LNCAP (cell line): ENCODE data around the gene TMOD1.

ENCODE experiments used
- TF ChIP-seq, protein P1 (sequence below): fragments of 450-650 bp; IDR thresholded peaks from 2 replicates; pipeline ENCODE4 v1.5.1; 2017; ENCODE audit warnings: mild to moderate bottlenecking

Gene TMOD1

DNA sequence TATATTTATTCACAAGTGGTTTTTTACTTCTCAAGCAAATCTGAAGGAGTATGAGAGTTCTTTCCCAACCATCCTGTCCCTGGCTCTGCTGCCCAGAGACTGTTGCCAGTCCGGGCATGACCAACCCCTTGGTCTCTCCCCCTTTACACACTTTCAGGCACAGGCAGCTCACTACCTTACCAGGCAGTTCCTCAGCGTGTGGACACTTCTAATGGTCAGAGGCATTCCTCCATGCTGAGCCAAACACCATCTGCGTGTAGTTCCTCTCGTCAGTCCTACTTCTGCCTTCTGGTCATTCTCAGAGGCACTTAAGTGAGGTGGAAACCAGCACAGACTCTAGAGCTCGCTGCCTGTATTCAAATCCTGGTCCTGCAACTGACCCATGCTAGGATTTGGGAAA, 75.6 kb downstream of the TMOD1 start:
- TF ChIP-seq, protein P1, sequence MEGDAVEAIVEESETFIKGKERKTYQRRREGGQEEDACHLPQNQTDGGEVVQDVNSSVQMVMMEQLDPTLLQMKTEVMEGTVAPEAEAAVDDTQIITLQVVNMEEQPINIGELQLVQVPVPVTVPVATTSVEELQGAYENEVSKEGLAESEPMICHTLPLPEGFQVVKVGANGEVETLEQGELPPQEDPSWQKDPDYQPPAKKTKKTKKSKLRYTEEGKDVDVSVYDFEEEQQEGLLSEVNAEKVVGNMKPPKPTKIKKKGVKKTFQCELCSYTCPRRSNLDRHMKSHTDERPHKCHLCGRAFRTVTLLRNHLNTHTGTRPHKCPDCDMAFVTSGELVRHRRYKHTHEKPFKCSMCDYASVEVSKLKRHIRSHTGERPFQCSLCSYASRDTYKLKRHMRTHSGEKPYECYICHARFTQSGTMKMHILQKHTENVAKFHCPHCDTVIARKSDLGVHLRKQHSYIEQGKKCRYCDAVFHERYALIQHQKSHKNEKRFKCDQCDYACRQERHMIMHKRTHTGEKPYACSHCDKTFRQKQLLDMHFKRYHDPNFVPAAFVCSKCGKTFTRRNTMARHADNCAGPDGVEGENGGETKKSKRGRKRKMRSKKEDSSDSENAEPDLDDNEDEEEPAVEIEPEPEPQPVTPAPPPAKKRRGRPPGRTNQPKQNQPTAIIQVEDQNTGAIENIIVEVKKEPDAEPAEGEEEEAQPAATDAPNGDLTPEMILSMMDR: no peak

DNA sequence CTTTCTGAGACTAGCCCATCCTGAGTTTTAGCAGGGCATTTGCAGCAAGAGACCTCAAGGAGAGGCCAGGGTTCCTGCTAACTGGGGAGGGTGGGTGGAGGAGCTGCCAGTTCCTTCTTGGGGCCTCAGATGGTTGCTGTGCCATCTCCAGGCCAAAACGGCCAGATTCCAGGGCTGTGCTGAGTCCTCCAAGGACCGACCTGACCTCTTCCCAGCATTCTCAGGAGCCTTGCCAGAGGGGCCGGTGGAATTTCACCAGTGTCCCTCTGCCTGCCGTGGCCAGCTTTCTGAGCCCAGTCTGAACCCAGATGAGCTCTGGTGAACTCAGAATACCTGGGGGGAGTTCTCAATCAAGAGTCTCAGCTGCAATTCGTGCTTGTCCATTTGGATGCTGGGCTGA, 77.4 kb downstream of the TMOD1 start:
- TF ChIP-seq, protein P1: no peak

DNA sequence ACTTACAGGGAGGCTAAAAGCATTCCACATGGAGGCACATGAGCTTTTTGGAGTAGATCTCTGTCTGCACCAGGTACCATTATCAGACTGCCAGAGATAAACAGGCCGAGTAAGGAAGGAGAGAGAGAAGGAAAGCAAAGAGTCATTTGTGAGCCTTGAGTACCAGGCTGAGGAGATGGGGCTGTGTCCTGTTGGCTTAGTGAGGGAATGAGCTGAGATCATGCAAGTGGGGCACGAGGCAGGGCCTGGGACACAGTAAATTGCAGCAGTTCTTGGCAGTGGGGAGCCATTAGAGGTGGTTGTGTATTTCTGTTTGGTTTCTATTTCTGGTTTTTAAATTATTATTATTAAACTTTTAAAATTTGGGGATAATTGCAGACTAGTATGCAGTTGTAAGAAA, 78.4 kb downstream of the TMOD1 start:
- TF ChIP-seq, protein P1: no peak

DNA sequence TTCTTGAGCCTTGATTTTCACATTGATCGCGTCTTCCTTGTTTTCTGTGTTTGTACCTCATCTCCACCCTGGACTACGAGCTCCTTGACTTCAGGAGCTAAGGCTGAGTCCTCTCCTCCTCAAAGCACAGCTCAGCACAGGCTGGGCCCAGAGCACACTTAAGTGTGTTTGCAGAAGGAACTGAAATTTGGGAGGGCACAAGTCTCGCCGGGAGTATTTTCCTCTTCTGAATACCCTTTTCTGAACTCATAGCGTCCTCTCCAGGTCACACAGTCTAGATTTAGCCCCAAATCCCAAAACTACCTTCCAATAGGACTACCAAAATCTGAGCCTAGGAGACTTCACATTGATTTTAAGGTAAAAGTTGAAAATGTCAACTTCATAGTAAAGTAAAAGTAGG, 90.1 kb downstream of the TMOD1 start:
- TF ChIP-seq, protein P1: no peak

DNA sequence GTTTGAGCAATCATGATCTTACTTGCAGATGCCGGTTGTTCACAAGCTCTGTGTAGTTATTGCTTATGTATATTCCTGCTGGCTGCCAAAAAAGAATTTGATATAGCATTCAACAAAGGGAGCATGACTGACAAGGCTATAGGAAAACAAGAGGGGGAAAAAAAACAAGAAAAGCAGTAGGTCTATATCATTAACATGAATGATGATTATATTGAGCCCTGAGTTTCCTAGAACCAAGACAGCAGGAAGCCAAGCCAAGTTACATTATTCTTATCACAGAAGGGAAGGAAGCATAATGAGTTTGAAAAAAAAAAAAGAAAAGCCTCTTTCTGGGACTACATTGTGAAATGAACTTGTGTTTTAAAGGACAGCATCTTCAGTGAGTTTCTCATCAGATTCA, 90.7 kb downstream of the TMOD1 start:
- TF ChIP-seq, protein P1: no peak

DNA sequence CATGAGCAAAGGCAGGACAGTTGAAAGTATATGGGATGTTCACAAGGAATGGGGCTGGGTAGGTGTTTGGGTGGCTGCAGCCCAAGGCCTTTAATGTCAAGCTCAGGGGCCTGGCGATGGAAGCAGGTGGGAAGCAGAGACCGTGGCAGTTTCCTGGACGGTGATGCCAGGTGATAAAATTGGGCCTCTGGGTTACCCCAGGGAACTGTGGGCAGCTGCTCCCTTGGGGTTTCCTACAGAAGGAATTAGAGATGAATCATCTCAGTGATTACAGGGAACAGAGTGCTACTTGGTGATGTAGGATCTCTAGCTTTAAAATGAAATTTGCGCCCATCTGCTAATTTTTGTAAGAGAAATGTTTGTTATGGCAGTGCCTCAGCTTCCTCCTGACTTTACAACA, 92.5 kb downstream of the TMOD1 start:
- TF ChIP-seq, protein P1: no peak

DNA sequence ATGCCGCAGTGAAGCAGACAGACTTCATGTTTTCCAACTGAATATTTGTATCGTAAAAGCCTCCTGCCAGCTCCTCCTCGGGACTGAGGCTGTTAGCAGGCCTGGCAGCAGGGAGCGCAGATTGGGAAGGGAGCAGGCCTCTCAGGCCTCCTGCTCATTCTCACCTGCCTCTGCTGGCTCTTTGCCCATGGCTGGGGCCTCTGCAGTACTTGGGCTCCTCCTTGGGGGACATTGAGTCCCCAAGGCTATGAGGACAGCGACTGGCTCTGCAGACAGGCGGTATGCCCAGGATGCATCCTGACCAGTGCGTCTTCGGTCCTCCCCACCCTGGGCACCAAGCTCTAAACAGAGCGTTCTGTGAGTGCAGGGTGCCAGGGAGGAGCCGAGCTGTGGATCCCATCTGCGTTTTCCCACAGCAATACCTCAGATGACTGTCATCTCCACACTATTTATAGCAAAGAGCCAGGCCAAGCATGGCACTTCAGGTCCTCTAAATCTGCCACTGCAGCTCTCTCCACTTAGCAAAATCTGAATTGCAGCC, 93.0 kb downstream of the TMOD1 start:
- TF ChIP-seq, protein P1: no peak

DNA sequence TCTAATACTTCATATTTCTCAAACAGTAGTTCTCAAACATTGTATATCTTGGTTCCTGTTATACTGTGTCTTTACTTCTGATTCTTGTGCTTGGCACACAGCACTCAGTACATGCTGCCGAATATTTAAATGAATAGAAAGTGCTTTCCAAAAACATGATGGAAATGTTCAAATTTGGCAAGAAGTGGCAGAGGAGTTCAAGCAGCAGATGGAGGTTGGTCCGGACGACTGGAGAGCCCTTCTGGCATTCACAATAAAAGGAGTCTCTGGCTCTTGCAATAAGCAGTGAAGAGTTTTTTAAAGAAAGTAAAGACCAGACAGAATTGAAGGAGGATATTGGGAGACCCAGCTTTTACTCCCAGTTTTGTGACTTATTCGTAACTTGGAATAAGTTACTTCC, 95.4 kb downstream of the TMOD1 start:
- TF ChIP-seq, protein P1: no peak
